C4-2B (cell line): ENCODE data around the gene SCN4B.

ENCODE experiments used
- H3K27ac ChIP-seq: fragments of 450-650 bp; 2 replicates; pipeline ENCODE4 v1.5.1; 2017
- ZFX ChIP-seq: fragments of 450-650 bp; IDR thresholded peaks from 2 replicates; pipeline ENCODE4 v1.6.1; 2017
- TF ChIP-seq, protein P1 (sequence below): fragments of 450-650 bp; conservative IDR thresholded peaks from 2 replicates; pipeline ENCODE4 v1.5.1; 2017; ENCODE audit warnings: mild to moderate bottlenecking

Gene SCN4B

DNA sequence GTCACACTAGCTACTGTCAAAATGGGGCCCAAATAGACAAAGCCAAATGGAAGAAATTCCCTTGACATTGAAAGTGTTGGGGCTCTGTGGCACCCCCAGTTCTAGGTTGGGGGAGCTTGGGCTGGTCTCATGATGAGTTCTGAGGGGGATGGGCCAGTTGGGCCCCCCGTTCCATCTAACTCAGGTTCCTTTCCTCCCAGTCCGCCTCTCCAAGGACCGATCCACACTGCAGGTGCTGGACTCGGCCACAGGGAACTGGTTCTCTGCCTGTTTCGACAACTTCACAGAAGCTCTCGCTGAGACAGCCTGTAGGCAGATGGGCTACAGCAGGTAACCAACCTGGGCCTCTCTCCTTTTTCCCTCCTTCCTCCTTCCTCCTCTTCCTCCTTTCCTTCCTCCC, 48.1 kb downstream of the SCN4B start:
- no peak overlapping the region for H3K27ac ChIP-seq
- TF ChIP-seq, protein P1, sequence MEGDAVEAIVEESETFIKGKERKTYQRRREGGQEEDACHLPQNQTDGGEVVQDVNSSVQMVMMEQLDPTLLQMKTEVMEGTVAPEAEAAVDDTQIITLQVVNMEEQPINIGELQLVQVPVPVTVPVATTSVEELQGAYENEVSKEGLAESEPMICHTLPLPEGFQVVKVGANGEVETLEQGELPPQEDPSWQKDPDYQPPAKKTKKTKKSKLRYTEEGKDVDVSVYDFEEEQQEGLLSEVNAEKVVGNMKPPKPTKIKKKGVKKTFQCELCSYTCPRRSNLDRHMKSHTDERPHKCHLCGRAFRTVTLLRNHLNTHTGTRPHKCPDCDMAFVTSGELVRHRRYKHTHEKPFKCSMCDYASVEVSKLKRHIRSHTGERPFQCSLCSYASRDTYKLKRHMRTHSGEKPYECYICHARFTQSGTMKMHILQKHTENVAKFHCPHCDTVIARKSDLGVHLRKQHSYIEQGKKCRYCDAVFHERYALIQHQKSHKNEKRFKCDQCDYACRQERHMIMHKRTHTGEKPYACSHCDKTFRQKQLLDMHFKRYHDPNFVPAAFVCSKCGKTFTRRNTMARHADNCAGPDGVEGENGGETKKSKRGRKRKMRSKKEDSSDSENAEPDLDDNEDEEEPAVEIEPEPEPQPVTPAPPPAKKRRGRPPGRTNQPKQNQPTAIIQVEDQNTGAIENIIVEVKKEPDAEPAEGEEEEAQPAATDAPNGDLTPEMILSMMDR: no peak
- TF ChIP-seq ZFX: no peak

DNA sequence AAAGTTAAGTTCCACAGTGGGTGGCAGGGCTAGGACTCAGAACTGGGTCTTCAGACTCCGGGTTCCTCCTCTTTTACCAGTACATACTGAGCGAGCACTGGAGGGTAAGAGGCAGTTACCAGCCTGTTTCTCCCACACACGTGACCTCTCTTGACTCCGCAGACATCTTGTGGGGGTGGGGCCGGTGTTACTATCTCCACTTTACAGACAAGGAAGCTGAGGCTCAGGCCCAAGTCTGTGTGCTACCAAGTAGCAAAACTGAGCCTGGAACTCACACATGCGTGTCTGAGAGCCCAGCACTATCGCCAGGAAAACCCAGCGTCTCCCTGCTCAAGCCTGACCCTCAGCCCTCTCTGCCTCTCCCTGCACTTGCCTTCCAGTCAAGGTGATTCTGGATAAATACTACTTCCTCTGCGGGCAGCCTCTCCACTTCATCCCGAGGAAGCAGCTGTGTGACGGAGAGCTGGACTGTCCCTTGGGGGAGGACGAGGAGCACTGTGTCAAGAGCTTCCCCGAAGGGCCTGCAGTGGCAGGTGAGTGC, 49.8 kb downstream of the SCN4B start:
- H3K27ac ChIP-seq: no peak overlapping the region
- TF ChIP-seq, protein P1: no peak
- TF ChIP-seq ZFX: no peak

DNA sequence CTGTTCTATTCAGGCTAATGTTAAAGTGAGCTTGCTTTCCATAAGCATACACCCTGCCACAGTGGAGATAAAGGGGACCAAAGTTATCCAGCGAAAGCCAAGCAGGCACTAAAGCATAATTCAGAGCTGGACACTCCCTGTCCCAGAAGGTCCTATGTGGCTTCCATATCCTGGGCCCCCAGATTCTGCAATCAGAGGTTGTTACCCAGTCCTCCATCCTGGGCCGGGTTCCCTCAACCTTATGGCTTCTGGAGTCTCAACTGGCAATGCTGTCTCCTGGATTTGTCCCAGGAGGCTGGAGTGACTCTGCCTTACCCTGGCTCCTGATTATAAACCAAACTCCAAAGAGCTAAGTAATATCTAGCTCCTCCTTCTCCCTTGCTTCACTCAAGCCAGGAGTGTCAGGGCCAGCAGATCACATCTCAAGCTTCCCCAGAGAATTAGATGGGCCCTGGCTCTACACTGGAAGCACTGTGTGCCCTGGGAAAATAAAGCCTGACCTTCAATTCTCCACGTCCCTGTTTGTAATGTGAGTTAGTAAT, 51.9 kb downstream of the SCN4B start:
- no peak for TF ChIP-seq ZFX
- TF ChIP-seq, protein P1: no peak
- no peak overlapping the region for H3K27ac ChIP-seq

DNA sequence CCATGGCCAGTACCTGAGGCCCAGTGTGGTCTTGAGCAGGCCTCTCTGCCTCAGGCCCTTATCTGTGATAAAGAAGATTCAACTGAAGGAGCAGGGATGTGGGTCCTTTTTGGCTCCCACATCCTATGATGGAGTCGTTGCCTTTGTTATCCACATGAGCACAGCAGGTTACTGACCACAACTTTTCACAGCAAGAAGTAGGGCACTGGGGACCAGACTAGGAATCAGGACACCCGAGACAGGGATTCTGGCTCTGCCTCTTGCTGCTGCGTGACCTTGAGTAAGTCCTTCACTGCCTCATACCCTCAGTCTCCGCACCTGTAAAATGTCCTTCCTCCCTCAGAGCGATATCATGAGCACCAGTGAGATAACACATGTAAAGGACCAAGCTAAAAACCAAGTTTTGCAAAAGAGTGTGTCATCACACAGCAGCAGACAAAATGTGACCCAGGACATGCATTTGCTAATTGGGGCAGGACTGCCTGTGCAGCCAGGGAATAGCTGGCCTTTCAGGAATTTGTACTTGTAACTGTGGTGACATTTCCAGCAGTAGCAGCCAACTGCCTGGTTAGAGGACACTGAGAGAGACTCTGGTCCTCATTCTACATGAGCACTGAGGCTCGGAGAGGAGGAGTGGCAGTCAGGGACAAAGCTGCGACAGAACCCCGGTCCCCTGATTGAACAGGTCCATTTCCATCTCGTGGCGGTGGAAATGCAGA, 52.6 kb downstream of the SCN4B start:
- no peak for TF ChIP-seq ZFX
- no peak overlapping the region for H3K27ac ChIP-seq

DNA sequence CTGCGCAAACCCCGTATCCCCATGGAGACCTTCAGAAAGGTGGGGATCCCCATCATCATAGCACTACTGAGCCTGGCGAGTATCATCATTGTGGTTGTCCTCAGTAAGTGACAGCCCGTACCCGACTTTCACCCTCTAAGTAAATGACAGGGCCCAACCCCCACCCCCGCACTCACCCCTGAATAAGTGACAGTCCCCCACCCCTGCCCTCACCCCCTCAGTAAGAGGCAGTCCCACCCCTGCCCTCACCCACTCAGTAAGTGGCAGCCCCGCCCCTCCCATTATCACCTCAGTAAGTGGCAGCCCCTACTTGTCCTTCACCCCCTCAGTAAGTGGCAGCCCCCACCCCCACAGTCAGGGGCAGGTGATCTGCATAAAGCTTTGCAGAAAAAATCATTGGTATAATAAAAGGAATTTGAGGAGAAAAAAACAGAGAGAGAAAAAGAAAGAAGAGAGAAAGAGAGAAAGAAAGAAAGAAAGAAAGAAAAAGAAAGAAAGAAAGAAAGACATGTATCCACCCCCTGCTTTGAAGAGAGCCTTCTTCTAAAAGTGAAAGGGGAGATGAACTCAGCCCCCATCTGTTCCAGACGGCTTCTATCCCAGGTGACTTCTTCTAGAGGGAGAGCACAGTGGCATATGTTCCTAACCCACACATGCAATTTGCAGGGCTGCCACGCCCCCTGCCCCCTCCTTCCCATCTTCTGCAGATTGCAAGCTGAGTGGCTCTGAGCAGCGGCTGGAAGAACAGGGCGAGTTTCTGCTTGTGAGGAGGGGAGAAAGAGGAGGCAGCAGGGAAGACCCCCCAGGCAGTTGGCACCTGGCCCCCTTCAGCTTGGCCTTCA, 53.4 kb downstream of the SCN4B start:
- H3K27ac ChIP-seq: no peak overlapping the region
- TF ChIP-seq ZFX: no peak
- TF ChIP-seq, protein P1: no peak

DNA sequence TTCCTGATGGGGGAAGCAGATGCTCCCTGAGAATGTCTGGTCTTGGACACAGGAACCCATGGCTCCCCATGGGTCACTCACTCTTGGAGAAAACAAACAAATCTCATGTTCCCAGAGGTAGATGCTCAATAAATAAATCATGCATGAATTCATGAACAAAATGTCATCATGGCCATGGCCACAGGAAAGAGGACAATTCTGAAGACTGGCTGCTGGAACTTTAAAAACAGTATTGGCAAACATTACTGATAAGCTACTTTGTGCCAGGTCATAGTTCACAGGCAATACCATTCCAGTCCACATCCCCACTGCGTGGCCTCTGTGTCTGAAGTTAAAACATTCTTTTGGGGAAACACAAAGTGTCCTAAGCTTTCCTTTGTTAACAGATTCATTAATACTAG, 56.7 kb downstream of the SCN4B start:
- TF ChIP-seq, protein P1: no peak
- no peak for TF ChIP-seq ZFX
- no peak overlapping the region for H3K27ac ChIP-seq

DNA sequence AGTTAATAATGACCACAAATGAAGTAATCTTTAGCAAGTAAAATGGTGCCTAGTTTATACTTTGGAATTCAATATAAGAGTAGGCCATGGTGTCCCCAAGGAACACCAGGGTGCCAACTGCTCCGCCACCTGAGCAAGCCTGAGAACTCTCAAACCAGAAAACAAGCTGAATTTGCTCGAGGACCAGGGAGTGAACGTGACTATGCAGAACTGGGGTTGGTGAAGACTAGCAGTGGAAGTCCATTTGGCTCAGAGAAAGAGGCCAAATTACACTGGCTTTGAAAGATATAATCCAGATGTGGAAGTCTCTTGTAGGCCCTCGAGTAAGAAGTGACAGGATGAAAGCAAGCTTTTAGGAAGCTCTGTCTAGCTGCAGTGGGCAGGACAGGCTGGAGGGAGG, 57.1 kb downstream of the SCN4B start:
- TF ChIP-seq ZFX: no peak
- TF ChIP-seq, protein P1: no peak
- H3K27ac ChIP-seq: no peak overlapping the region
